ENCODE measurements around the gene ELL. TPM values are rescaled to one million over a fixed set of nuclear protein-coding genes. Genes with fewer than 3 reads are reported as not detected.
"Not testable (repeated sequence)": the region's sequence is repeated elsewhere in the genome, so short reads cannot be mapped to it uniquely, and the experiment has no call there.

ELL gene
- total and polyA plus RNA-seq, 7 donors: 6.2 to 20.2 (median 11.5) TPM

GRCh38 chr19:18543814-18544475 lies 22.1 kb upstream of the ELL start:
- WGBS, 2 donors: 2 to 4% methylated on average over 12 of the region's 12 CpGs
- H3K36me3 ChIP-seq: peaks cover 9 to 28% (median 14%) of the 10 kb centered on the region in 4 donors
- peak overlapping the region; percentile 92 to 99 (median 94) for H3K27ac ChIP-seq
- peak overlapping the region; percentile 29 to 98 (median 88) for H3K4me3 ChIP-seq
- H3K27me3 ChIP-seq: no peaks in the 10 kb centered on the region
- no peaks in the 10 kb centered on the region for H3K9me3 ChIP-seq
- intact Hi-C loops (cut with DNase I): loop anchor here (2.0 kb wide), 1 partner anchor 21 kb away; the partner anchor contains the start of gene ELL
- peak; percentile 78 for DNase-seq
- peaks cover 0 to 18% (median 13%) of the 10 kb centered on the region in 4 donors for H3K4me1 ChIP-seq
- TF ChIP-seq EP300 (IDR thresholded peaks at IDR 0.05) (no peak), POLR2AphosphoS5 (IDR thresholded peaks at IDR 0.05) (peak in 1 of 4 donors; percentile 10)

GRCh38 chr19:18542941-18543813 lies 21.3 kb upstream of the ELL start, which contains the start of gene FKBP8:
Gene FKBP8, minus strand, starts transcription at chr19:18543573. Its CDS starts 1,603 bp downstream, at chr19:18541970.
- H3K27ac ChIP-seq: peak within 1 kb of the TSS; percentile 92 to 99 (median 94)
- TF ChIP-seq POLR2AphosphoS5 (IDR thresholded peaks at IDR 0.05): peak in 2 of 4 donors; percentile 43 to 55
- no peak for TF ChIP-seq CTCF (IDR thresholded peaks at IDR 0.05)
- H3K9me3 ChIP-seq: no peaks in the 10 kb centered on the region
- peak within 1 kb of the TSS; percentile 84 to 98 (median 90) for H3K4me3 ChIP-seq
- WGBS, 2 donors: 0 to 1% methylated on average over 86 of the region's 86 CpGs
- no peaks in the 10 kb centered on the region for H3K27me3 ChIP-seq
- H3K36me3 ChIP-seq: peaks cover 9 to 32% (median 15%) of the 10 kb centered on the region in 4 donors
- intact Hi-C loops (cut with DNase I): loop anchor here (2.0 kb wide), 1 partner anchor 20 kb away; the partner anchor contains the start of gene ELL
- DNase-seq: peak; percentile 97
- peaks cover 0 to 18% (median 13%) of the 10 kb centered on the region in 4 donors for H3K4me1 ChIP-seq

GRCh38 chr19:18541992-18542940 lies 20.4 kb upstream of the ELL start:
- 20 to 24% methylated on average over 11 of the region's 11 CpGs for WGBS, 2 donors
- peak overlapping the region; percentile 84 to 98 (median 90) for H3K4me3 ChIP-seq
- intact Hi-C loops (cut with DNase I): loop anchor here (2.0 kb wide), 1 partner anchor 19 kb away; the partner anchor contains the start of gene ELL
- TF ChIP-seq POLR2A (IDR thresholded peaks at IDR 0.05) (no peak), EP300 (IDR thresholded peaks at IDR 0.05) (no peak), CTCF (IDR thresholded peaks at IDR 0.05) (no peak), POLR2AphosphoS5 (IDR thresholded peaks at IDR 0.05) (no peak)
- H3K27ac ChIP-seq: peak overlapping the region; percentile 92 to 99 (median 94)
- no peaks in the 10 kb centered on the region for H3K27me3 ChIP-seq
- peaks cover 0 to 18% (median 13%) of the 10 kb centered on the region in 4 donors for H3K4me1 ChIP-seq
- no peaks in the 10 kb centered on the region for H3K9me3 ChIP-seq
- H3K36me3 ChIP-seq: peaks cover 12 to 41% (median 17%) of the 10 kb centered on the region in 4 donors
- DNase-seq: no peak

- H3K27ac ChIP-seq: peak overlapping the region; percentile 92 to 99 (median 94)
- H3K4me3 ChIP-seq: no peak overlapping the region
- no peak for TF ChIP-seq EP300 (IDR thresholded peaks at IDR 0.05)
- TF ChIP-seq CTCF (IDR thresholded peaks at IDR 0.05): no peak
- TF ChIP-seq POLR2A (IDR thresholded peaks at IDR 0.05): no peak
- no peak for TF ChIP-seq POLR2AphosphoS5 (IDR thresholded peaks at IDR 0.05)
- H3K27me3 ChIP-seq: no peaks in the 10 kb centered on the region
- no peaks in the 10 kb centered on the region for H3K9me3 ChIP-seq
- H3K36me3 ChIP-seq: peaks cover 14 to 50% (median 19%) of the 10 kb centered on the region in 4 donors
- WGBS, 2 donors: 90 to 91% methylated on average over 21 of the region's 21 CpGs
- DNase-seq: no peak
- peaks cover 0 to 18% (median 13%) of the 10 kb centered on the region in 4 donors for H3K4me1 ChIP-seq
- intact Hi-C loops (cut with DNase I): no loop called here
Measured at GRCh38 chr19:18541258-18541991, 19.6 kb upstream of the ELL start.

GRCh38 chr19:18540200-18540599 lies 18.3 kb upstream of the ELL start:
- H3K9me3 ChIP-seq; H3K4me3 ChIP-seq; H3K27me3 ChIP-seq; intact Hi-C loops (cut with DNase I); DNase-seq; H3K27ac ChIP-seq: not testable (repeated sequence)
- Histone ChIP-seq H3K36me3 (peaks cover 23 to 62% (median 26%) of the 10 kb centered on the region in 4 donors), H3K4me1 (peaks cover 0 to 18% (median 13%) of the 10 kb centered on the region in 4 donors)
- WGBS, 2 donors: 95 to 97% methylated on average over 1 of the region's 1 CpG

All from sigmoid colon (tissue), 7 donors.